HepG2 (cell line): ENCODE data around the gene RHOT2. TPM values are rescaled to one million over a fixed set of nuclear protein-coding genes. Genes with fewer than 3 reads are reported as not detected.
A peak's percentile ranks its signal among the peaks of the same experiment; 100 is the strongest.

Experiments used
- ATAD3A ChIP-seq: sonication (generic); formaldehyde crosslinking; IDR thresholded peaks from 2 replicates; pipeline ENCODE4 v1.4.0; 2020; ENCODE audit warnings: missing genetic modification reagents
- CBFB ChIP-seq: sonication (generic); formaldehyde crosslinking; IDR thresholded peaks from 2 replicates; pipeline ENCODE4 v1.4.0; 2020; ENCODE audit warnings: missing genetic modification reagents
- CENPT ChIP-seq: sonication (generic); formaldehyde crosslinking; IDR thresholded peaks from 2 replicates; pipeline ENCODE4 v1.8.0; 2022; ENCODE audit warnings: low read depth, mild to moderate bottlenecking, moderate library complexity, missing genetic modification reagents
- DNMT3B ChIP-seq: conservative IDR thresholded peaks from 2 replicates; pipeline ENCODE4 v1.6.1; 2016; ENCODE audit warnings: missing biosample characterization, control low read depth
- HOXA5 ChIP-seq: sonication (generic); formaldehyde crosslinking; IDR thresholded peaks from 2 replicates; pipeline ENCODE4 v1.4.0; 2020; ENCODE audit warnings: missing genetic modification reagents
- JUND ChIP-seq: sonication (generic); formaldehyde crosslinking; IDR thresholded peaks from 2 replicates; pipeline ENCODE4 v1.8.0; 2022; ENCODE audit warnings: mild to moderate bottlenecking, missing genetic modification reagents
- NR2F1 ChIP-seq, 2 experiments: fragments of 450-650 bp in 1 of 2; formaldehyde crosslinking in 1 of 2; IDR thresholded peaks; 2 replicates each; pipeline versions ENCODE4 v1.5.0 to v1.6.1; 2016 to 2020; ENCODE audit warnings: mild to moderate bottlenecking in 1 of 2, missing compliant biosample characterization in 1 of 2, missing genetic modification reagents in 1 of 2, moderate library complexity in 1 of 2
- PTBP1 ChIP-seq: fragments of 200-400 bp; formaldehyde crosslinking; IDR thresholded peaks from 2 replicates; pipeline ENCODE4 v1.6.1; 2018; ENCODE audit warnings: low read length, low read depth; ENCODE audit not compliant: poor library complexity, severe bottlenecking
- ZNF644 ChIP-seq: IDR thresholded peaks from 2 replicates; pipeline ENCODE4 v1.6.1; 2016; ENCODE audit warnings: low read depth
- ZNF724P ChIP-seq: sonication (generic); formaldehyde crosslinking; IDR thresholded peaks from 2 replicates; pipeline ENCODE4 v1.8.0; 2022; ENCODE audit warnings: missing genetic modification reagents, borderline replicate concordance
- ZNF75D ChIP-seq: sonication (generic); formaldehyde crosslinking; IDR thresholded peaks from 2 replicates; pipeline ENCODE4 v1.8.1; 2023; ENCODE audit warnings: missing genetic modification reagents, mild to moderate bottlenecking, borderline replicate concordance
- ZSCAN21 ChIP-seq: sonication (generic); formaldehyde crosslinking; IDR thresholded peaks from 2 replicates; pipeline ENCODE4 v1.8.0; 2022; ENCODE audit warnings: mild to moderate bottlenecking, missing genetic modification reagents, moderate library complexity, borderline replicate concordance
- polyA plus RNA-seq, 8 experiments: library from polyadenylated mRNA; depleted of rRNA in 3 of 8; stranded (reverse) in 7 of 8; unstranded in 1 of 8; fragments of >200 nt; fragmentation: Illumina TruSeq in 4 of 8; extraction: Trizol in 4 of 8; gene quantifications; 2 replicates each; pipeline versions ENCODE4 v1.2.1 to v1.2.3, GENCODE V29; 2011 to 2016; ENCODE audit warnings: low read depth in 4 of 8, missing spikeins in 1 of 8, mixed read lengths in 1 of 8; ENCODE audit not compliant: insufficient read depth in 1 of 8
- total RNA-seq, 5 experiments: library from RNA; depleted of rRNA; stranded (reverse); fragments of >200 nt; fragmentation: Illumina TruSeq; extraction: Trizol; gene quantifications; 2 replicates each; pipeline ENCODE4 v1.2.3, GENCODE V29; 2016; ENCODE audit warnings: low read depth in 1 of 5
- TF ChIP-seq, protein P1 (sequence below): IDR thresholded peaks from 2 replicates; pipeline ENCODE4 v1.6.1; 2016; ENCODE audit warnings: low read depth, missing genetic modification reagents, missing compliant biosample characterization
- TF ChIP-seq, protein P2 (sequence below), 2 experiments: fragments of 450-650 bp in 1 of 2; sonication (generic) in 1 of 2; formaldehyde crosslinking; IDR thresholded peaks; 2 replicates each; pipeline versions ENCODE4 v1.5.0 to v1.8.0; 2020 to 2022; ENCODE audit warnings: mild to moderate bottlenecking in 1 of 2, missing genetic modification reagents in 1 of 2
- TF ChIP-seq, protein P3 (sequence below): sonication (generic); formaldehyde crosslinking; IDR thresholded peaks from 2 replicates; pipeline ENCODE4 v1.4.0; 2020; ENCODE audit warnings: mild to moderate bottlenecking, missing genetic modification reagents
- TF ChIP-seq, protein P4 (sequence below): sonication (generic); formaldehyde crosslinking; IDR thresholded peaks from 2 replicates; pipeline ENCODE4 v1.4.0; 2020; ENCODE audit warnings: missing genetic modification reagents

Gene RHOT2
- total and polyA plus RNA-seq, 2 of the 13 experiments (the other 11 are each of a cell fraction or from before 2014, with no cell fraction given): 63.6 to 76.9 TPM

DNA sequence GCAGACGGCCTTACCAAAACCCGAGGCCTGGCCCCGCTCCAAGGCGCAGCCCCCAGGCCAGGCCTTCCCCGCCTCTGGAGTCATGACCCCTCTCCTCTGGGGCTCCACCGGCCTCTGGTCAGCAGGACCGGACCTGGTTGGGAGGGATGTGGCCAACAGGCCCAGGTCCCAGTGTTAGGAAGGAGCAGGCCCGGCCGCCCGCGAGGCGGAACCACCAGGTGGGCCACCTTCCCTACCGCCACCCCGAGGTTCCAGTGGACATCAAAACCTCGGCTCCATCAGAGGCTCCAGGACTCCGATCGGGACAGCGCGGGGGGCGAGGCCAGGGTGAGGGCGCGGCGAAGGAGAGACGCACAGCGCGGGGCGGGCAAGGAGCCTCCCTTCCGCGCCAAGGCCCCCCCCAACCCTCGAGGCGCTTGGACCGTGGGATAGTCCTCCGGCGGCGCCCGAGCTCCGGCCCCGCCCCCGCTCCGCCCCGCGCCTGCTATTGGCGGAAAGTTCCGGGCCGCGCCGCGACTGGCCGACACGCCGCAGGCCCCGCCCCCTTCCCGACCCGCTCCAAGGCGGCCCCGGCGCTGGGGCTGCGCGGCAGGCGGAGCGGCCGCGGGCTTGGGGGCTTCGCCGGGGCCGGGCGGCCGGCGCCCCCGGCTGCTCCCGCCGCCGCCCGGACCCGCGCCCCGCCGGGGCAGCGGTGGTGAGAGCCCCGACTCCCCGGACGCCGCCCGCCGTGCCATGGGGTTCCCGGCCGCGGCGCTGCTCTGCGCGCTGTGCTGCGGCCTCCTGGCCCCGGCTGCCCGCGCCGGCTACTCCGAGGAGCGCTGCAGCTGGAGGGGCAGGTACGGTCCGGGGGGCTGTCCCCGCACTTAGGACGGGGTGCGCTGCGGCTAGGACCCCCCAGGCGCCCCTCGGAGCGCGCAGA, 46.9 kb downstream of the RHOT2 start, which contains the start of gene METRN (continued):
- TF ChIP-seq, protein P1, sequence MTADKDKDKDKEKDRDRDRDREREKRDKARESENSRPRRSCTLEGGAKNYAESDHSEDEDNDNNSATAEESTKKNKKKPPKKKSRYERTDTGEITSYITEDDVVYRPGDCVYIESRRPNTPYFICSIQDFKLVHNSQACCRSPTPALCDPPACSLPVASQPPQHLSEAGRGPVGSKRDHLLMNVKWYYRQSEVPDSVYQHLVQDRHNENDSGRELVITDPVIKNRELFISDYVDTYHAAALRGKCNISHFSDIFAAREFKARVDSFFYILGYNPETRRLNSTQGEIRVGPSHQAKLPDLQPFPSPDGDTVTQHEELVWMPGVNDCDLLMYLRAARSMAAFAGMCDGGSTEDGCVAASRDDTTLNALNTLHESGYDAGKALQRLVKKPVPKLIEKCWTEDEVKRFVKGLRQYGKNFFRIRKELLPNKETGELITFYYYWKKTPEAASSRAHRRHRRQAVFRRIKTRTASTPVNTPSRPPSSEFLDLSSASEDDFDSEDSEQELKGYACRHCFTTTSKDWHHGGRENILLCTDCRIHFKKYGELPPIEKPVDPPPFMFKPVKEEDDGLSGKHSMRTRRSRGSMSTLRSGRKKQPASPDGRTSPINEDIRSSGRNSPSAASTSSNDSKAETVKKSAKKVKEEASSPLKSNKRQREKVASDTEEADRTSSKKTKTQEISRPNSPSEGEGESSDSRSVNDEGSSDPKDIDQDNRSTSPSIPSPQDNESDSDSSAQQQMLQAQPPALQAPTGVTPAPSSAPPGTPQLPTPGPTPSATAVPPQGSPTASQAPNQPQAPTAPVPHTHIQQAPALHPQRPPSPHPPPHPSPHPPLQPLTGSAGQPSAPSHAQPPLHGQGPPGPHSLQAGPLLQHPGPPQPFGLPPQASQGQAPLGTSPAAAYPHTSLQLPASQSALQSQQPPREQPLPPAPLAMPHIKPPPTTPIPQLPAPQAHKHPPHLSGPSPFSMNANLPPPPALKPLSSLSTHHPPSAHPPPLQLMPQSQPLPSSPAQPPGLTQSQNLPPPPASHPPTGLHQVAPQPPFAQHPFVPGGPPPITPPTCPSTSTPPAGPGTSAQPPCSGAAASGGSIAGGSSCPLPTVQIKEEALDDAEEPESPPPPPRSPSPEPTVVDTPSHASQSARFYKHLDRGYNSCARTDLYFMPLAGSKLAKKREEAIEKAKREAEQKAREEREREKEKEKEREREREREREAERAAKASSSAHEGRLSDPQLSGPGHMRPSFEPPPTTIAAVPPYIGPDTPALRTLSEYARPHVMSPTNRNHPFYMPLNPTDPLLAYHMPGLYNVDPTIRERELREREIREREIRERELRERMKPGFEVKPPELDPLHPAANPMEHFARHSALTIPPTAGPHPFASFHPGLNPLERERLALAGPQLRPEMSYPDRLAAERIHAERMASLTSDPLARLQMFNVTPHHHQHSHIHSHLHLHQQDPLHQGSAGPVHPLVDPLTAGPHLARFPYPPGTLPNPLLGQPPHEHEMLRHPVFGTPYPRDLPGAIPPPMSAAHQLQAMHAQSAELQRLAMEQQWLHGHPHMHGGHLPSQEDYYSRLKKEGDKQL (CRISPR knock-in tag): no peak
- TF ChIP-seq ZNF75D (CRISPR knock-in tag) (no peak), CENPT (CRISPR knock-in tag) (no peak), JUND (CRISPR knock-in tag) (no peak), ZSCAN21 (CRISPR knock-in tag) (peak; percentile 29; the same call in 1 of the 2 replicates), PTBP1 (no peak), HOXA5 (CRISPR knock-in tag) (no peak), ZNF644 (CRISPR knock-in tag) (no peak), DNMT3B (CRISPR knock-in tag) (no peak), CBFB (CRISPR knock-in tag) (no peak), NR2F1 (CRISPR knock-in tag; IDR thresholded peaks at IDR 0.05) (no peak), ZNF724P (CRISPR knock-in tag) (no peak), ATAD3A (CRISPR knock-in tag) (no peak)
- TF ChIP-seq, protein P2, sequence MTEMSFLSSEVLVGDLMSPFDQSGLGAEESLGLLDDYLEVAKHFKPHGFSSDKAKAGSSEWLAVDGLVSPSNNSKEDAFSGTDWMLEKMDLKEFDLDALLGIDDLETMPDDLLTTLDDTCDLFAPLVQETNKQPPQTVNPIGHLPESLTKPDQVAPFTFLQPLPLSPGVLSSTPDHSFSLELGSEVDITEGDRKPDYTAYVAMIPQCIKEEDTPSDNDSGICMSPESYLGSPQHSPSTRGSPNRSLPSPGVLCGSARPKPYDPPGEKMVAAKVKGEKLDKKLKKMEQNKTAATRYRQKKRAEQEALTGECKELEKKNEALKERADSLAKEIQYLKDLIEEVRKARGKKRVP (CRISPR knock-in tag; IDR thresholded peaks at IDR 0.05): no peak
- TF ChIP-seq, protein P3, sequence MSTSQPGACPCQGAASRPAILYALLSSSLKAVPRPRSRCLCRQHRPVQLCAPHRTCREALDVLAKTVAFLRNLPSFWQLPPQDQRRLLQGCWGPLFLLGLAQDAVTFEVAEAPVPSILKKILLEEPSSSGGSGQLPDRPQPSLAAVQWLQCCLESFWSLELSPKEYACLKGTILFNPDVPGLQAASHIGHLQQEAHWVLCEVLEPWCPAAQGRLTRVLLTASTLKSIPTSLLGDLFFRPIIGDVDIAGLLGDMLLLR: no peak
- TF ChIP-seq, protein P4, sequence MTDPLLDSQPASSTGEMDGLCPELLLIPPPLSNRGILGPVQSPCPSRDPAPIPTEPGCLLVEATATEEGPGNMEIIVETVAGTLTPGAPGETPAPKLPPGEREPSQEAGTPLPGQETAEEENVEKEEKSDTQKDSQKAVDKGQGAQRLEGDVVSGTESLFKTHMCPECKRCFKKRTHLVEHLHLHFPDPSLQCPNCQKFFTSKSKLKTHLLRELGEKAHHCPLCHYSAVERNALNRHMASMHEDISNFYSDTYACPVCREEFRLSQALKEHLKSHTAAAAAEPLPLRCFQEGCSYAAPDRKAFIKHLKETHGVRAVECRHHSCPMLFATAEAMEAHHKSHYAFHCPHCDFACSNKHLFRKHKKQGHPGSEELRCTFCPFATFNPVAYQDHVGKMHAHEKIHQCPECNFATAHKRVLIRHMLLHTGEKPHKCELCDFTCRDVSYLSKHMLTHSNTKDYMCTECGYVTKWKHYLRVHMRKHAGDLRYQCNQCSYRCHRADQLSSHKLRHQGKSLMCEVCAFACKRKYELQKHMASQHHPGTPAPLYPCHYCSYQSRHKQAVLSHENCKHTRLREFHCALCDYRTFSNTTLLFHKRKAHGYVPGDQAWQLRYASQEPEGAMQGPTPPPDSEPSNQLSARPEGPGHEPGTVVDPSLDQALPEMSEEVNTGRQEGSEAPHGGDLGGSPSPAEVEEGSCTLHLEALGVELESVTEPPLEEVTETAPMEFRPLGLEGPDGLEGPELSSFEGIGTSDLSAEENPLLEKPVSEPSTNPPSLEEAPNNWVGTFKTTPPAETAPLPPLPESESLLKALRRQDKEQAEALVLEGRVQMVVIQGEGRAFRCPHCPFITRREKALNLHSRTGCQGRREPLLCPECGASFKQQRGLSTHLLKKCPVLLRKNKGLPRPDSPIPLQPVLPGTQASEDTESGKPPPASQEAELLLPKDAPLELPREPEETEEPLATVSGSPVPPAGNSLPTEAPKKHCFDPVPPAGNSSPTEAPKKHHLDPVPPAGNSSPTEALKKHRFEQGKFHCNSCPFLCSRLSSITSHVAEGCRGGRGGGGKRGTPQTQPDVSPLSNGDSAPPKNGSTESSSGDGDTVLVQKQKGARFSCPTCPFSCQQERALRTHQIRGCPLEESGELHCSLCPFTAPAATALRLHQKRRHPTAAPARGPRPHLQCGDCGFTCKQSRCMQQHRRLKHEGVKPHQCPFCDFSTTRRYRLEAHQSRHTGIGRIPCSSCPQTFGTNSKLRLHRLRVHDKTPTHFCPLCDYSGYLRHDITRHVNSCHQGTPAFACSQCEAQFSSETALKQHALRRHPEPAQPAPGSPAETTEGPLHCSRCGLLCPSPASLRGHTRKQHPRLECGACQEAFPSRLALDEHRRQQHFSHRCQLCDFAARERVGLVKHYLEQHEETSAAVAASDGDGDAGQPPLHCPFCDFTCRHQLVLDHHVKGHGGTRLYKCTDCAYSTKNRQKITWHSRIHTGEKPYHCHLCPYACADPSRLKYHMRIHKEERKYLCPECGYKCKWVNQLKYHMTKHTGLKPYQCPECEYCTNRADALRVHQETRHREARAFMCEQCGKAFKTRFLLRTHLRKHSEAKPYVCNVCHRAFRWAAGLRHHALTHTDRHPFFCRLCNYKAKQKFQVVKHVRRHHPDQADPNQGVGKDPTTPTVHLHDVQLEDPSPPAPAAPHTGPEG: no peak
